ENCODE measurements around the gene ALPL.

GRCh38 chr1:21579791-21580190 is 70.6 kb downstream of the ALPL start:
- TF ChIP-seq CTCF (IDR thresholded peaks at IDR 0.05) (no peak), POLR2AphosphoS5 (IDR thresholded peaks at IDR 0.05) (no peak), POLR2A (IDR thresholded peaks at IDR 0.05) (no peak)

Data from prostate gland (tissue), 2 donors.